Endodermal cell (in vitro differentiated cells): ENCODE results near the gene SUSD1. TPM values are rescaled to one million over a fixed set of nuclear protein-coding genes. Genes with fewer than 3 reads are reported as not detected.

Experiments
- DNase-seq: peaks from one replicate; pipeline ENCODE4 v3.0.0-alpha.2; 2017
- H3K27ac ChIP-seq: 2 replicates; pipeline ENCODE4 v1.5.1; 2013; ENCODE audit warnings: mild to moderate bottlenecking, low read depth, low read length, moderate library complexity
- H3K27me3 ChIP-seq: 2 replicates; pipeline ENCODE4 v1.6.1; 2013; ENCODE audit warnings: mild to moderate bottlenecking, low read length, moderate library complexity; ENCODE audit not compliant: insufficient read depth, control insufficient read depth, poor library complexity, severe bottlenecking
- H3K36me3 ChIP-seq: 2 replicates; pipeline ENCODE4 v1.7.0; 2013; ENCODE audit warnings: mild to moderate bottlenecking, low read length, moderate library complexity; ENCODE audit not compliant: control insufficient read depth, insufficient read depth
- H3K4me1 ChIP-seq: one replicate; pipeline ENCODE4 v1.7.0; 2013; ENCODE audit warnings: low read length; ENCODE audit not compliant: control insufficient read depth, insufficient read depth
- H3K4me3 ChIP-seq: 2 replicates; pipeline ENCODE4 v1.5.1; 2013; ENCODE audit warnings: mild to moderate bottlenecking, low read length, moderate library complexity
- H3K9ac ChIP-seq: 2 replicates; pipeline ENCODE4 v1.6.1; 2013; ENCODE audit warnings: mild to moderate bottlenecking, low read length, moderate library complexity; ENCODE audit not compliant: poor library complexity, severe bottlenecking; ENCODE audit errors: extremely low read depth
- H3K9me3 ChIP-seq: 2 replicates; pipeline ENCODE4 v1.6.1; 2013; ENCODE audit warnings: mild to moderate bottlenecking, low read length, moderate library complexity; ENCODE audit not compliant: control insufficient read depth
- H3K27ac Mint-ChIP-seq: 2 replicates; pipeline ENCODE4 v1.8.0; 2020; ENCODE audit warnings: mixed read lengths
- H3K27me3 Mint-ChIP-seq: 2 replicates; pipeline ENCODE4 v1.8.0; 2021; ENCODE audit warnings: mild to moderate bottlenecking, mixed read lengths; ENCODE audit not compliant: insufficient read depth
- H3K36me3 Mint-ChIP-seq: 2 replicates; pipeline ENCODE4 v1.8.0; 2020; ENCODE audit warnings: low read depth, mixed read lengths
- H3K4me1 Mint-ChIP-seq: 2 replicates; pipeline ENCODE4 v1.8.0; 2020; ENCODE audit warnings: mixed read lengths
- H3K4me3 Mint-ChIP-seq: 2 replicates; pipeline ENCODE4 v1.8.0; 2020; ENCODE audit warnings: mild to moderate bottlenecking, moderate library complexity, mixed read lengths
- H3K9me3 Mint-ChIP-seq: 2 replicates; pipeline ENCODE4 v1.8.0; 2020; ENCODE audit warnings: mild to moderate bottlenecking, mixed read lengths
- CTCF ChIP-seq: fragments of 200-600 bp; sonication (generic); conservative IDR thresholded peaks from 2 replicates; pipeline ENCODE4 v1.5.0; 2021; ENCODE audit warnings: antibody characterized with exemption, mild to moderate bottlenecking
- WGBS, 2 experiments: methylation state at CpG; one replicate each; pipeline versions ENCODE4 v1.1.5 to v1.1.7; 2013; ENCODE audit warnings: missing lambda C conversion rate in 2 of 2, mixed read lengths in 1 of 2; ENCODE audit not compliant: insufficient coverage in 1 of 2, insufficient read length in 1 of 2; 5-methylcytosine and 5-hydroxymethylcytosine counted together
- total RNA-seq, 2 donors: library from RNA; stranded (reverse); fragmentation: NEBNext Ultra II Directional in 1 of 2; extraction: Animal tissue kit (Norgen Biotek cat#: 25700) in 1 of 2; gene quantifications; 2 replicates in 1 of 2; 3 replicates in 1 of 2; pipeline ENCODE4 v1.2.1, GENCODE V29; 2021

SUSD1 gene
- total RNA-seq, 2 donors from 2014 or later = 7.7 to 10.4 TPM

- no peak for DNase-seq
- H3K9me3 ChIP-seq = no peaks in the 10 kb centered on the region
- no peak for TF ChIP-seq CTCF
- Mint-ChIP-seq H3K27ac (no peak overlapping the region), H3K27me3 (no peaks in the 10 kb centered on the region), H3K9me3 (no peaks in the 10 kb centered on the region), H3K36me3 (peaks cover 13% of the 10 kb centered on the region), H3K4me3 (no peak overlapping the region), H3K4me1 (peaks cover 25% of the 10 kb centered on the region)
- no peaks in the 10 kb centered on the region for H3K27me3 ChIP-seq
- H3K4me3 ChIP-seq = no peak overlapping the region
- no peaks in the 10 kb centered on the region for H3K36me3 ChIP-seq
- WGBS, 2 experiments = 91 to 96% methylated on average over 9 of the region's 9 CpGs
- H3K4me1 ChIP-seq = peaks cover 16% of the 10 kb centered on the region
- no peak overlapping the region for H3K27ac ChIP-seq
- no peak overlapping the region for H3K9ac ChIP-seq
Measured at GRCh38 chr9:112094948-112095681, 80.0 kb downstream of the SUSD1 start.

- no peak for TF ChIP-seq CTCF
- H3K4me3 ChIP-seq = no peak overlapping the region
- no peaks in the 10 kb centered on the region for H3K9me3 ChIP-seq
- no peak overlapping the region for H3K27ac Mint-ChIP-seq
- H3K27me3 ChIP-seq = no peaks in the 10 kb centered on the region
- peaks cover 11% of the 10 kb centered on the region for H3K36me3 Mint-ChIP-seq
- 41% methylated on average over 2 of the region's 2 CpGs; no CpG with 5 or more reads in 1 of the 2 experiments for WGBS, 2 experiments
- no peak overlapping the region for H3K4me3 Mint-ChIP-seq
- no peaks in the 10 kb centered on the region for H3K9me3 Mint-ChIP-seq
- peaks cover 16% of the 10 kb centered on the region for H3K4me1 ChIP-seq
- no peak overlapping the region for H3K27ac ChIP-seq
- H3K27me3 Mint-ChIP-seq = no peaks in the 10 kb centered on the region
- DNase-seq = no peak
- H3K36me3 ChIP-seq = no peaks in the 10 kb centered on the region
- H3K4me1 Mint-ChIP-seq = peaks cover 25% of the 10 kb centered on the region
- H3K9ac ChIP-seq = no peak overlapping the region
Measured at GRCh38 chr9:112094241-112094640, 80.9 kb downstream of the SUSD1 start.

- no peak for DNase-seq
- no peaks in the 10 kb centered on the region for H3K27me3 ChIP-seq
- no peaks in the 10 kb centered on the region for H3K9me3 ChIP-seq
- Mint-ChIP-seq H3K36me3 (peaks cover 12% of the 10 kb centered on the region), H3K4me1 (peaks cover 24% of the 10 kb centered on the region), H3K9me3 (no peaks in the 10 kb centered on the region), H3K27me3 (no peaks in the 10 kb centered on the region), H3K4me3 (no peak overlapping the region), H3K27ac (no peak overlapping the region)
- peaks cover 16% of the 10 kb centered on the region for H3K4me1 ChIP-seq
- no peak overlapping the region for H3K27ac ChIP-seq
- H3K9ac ChIP-seq = no peak overlapping the region
- 62% methylated on average over 3 of the region's 3 CpGs; no CpG with 5 or more reads in 1 of the 2 experiments for WGBS, 2 experiments
- H3K4me3 ChIP-seq = no peak overlapping the region
- no peak for TF ChIP-seq CTCF
- no peaks in the 10 kb centered on the region for H3K36me3 ChIP-seq
Measured at GRCh38 chr9:112093870-112094216, 81.3 kb downstream of the SUSD1 start.
